ENCODE measurements around the gene XRCC1.

GRCh38 chr19:43572171-43572588 is 3.1 kb downstream of the XRCC1 start:
- TF ChIP-seq CTCF (IDR thresholded peaks at IDR 0.05) = no peak
- TF ChIP-seq POLR2A (IDR thresholded peaks at IDR 0.05) = no peak

All from esophagus squamous epithelium (tissue), 4 donors.